GM21381 (cell line): ENCODE data around the gene KRT39.
"Not testable (repeated sequence)": the region's sequence is repeated elsewhere in the genome, so short reads cannot be mapped to it uniquely, and the experiment has no call there.

ENCODE experiments used
- ATAC-seq: cut with Tn5 transposase; IDR thresholded peaks from one replicate; pipeline ENCODE4 v1.9.1; 2021; ENCODE audit warnings: mild to moderate bottlenecking, moderate library complexity; ENCODE audit not compliant: unreplicated experiment

KRT39 gene

GRCh38 chr17:40944531-40944930, 22.2 kb downstream of the KRT39 start:
- no peak for ATAC-seq

- no peak for ATAC-seq
Observed at GRCh38 chr17:40942553-40942952, 24.2 kb downstream of the KRT39 start.

GRCh38 chr17:40940266-40940665, 26.5 kb downstream of the KRT39 start:
- ATAC-seq: no peak

GRCh38 chr17:40938981-40939380, 27.8 kb downstream of the KRT39 start:
- no peak for ATAC-seq

GRCh38 chr17:40937384-40937819, 29.3 kb downstream of the KRT39 start, which contains the start of gene KRT23:
KRT23 (minus strand) TSS chr17:40937646; CDS start chr17:40936603, 1,043 bp downstream.
- no peak for ATAC-seq

- ATAC-seq: no peak
Observed at GRCh38 chr17:40936976-40937375, 29.8 kb downstream of the KRT39 start.

- ATAC-seq: no peak
Observed at GRCh38 chr17:40936437-40936971, 30.2 kb downstream of the KRT39 start.

GRCh38 chr17:40935624-40936023, 31.1 kb downstream of the KRT39 start:
- ATAC-seq: no peak

GRCh38 chr17:40932608-40933007, 34.1 kb downstream of the KRT39 start:
- no peak for ATAC-seq

GRCh38 chr17:40931311-40931710, 35.4 kb downstream of the KRT39 start:
- ATAC-seq: no peak

GRCh38 chr17:40926341-40926740, 40.4 kb downstream of the KRT39 start:
- ATAC-seq: no peak

- ATAC-seq: no peak
Observed at GRCh38 chr17:40922239-40922638, 44.5 kb downstream of the KRT39 start.

GRCh38 chr17:40921026-40921425, 45.7 kb downstream of the KRT39 start:
- ATAC-seq: no peak

- not testable (repeated sequence) for ATAC-seq
Observed at GRCh38 chr17:40917116-40917515, 49.6 kb downstream of the KRT39 start.

- ATAC-seq: no peak
Observed at GRCh38 chr17:40916366-40916765, 50.4 kb downstream of the KRT39 start.

GRCh38 chr17:40915721-40916256, 51.0 kb downstream of the KRT39 start:
- ATAC-seq: no peak

GRCh38 chr17:40915199-40915661, 51.5 kb downstream of the KRT39 start:
- ATAC-seq: no peak

GRCh38 chr17:40914075-40914855, 52.5 kb downstream of the KRT39 start:
- no peak for ATAC-seq

- ATAC-seq: no peak
Observed at GRCh38 chr17:40912486-40913210, 54.1 kb downstream of the KRT39 start.

GRCh38 chr17:40910441-40910841, 56.3 kb downstream of the KRT39 start:
- ATAC-seq: no peak

- no peak for ATAC-seq
Observed at GRCh38 chr17:40909755-40910154, 57.0 kb downstream of the KRT39 start.
